ENCODE data around the gene MAN1A2. TPM values are rescaled to one million over a fixed set of nuclear protein-coding genes. Genes with fewer than 3 reads are reported as not detected.

The MAN1A2 gene
- polyA plus RNA-seq, 3 donors = 4.0 to 10.5 (median 7.2) TPM

DNA sequence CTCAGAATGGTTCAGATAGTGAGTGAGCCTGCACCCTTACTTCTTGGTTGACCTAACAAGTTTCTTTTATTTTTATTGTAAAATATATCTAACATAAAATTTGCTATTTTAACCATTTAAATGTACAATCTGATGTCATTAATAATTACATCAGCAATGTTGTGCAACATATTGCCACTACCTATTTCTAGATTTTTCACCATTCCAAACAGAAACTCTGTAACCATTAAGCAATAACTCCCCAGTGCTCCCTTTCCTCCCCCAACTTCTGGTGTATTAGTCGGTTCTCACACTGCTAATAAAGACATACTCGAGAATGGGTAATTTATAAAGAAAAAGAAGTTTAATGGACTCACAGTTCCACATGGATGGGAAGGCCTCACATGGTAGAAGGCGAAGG lies 162.4 kb downstream of the MAN1A2 start:
- no CpG with 5 or more reads among the region's 3 CpGs for WGBS (ENCODE audit: insufficient coverage)
- DNase-seq = no peak
- no peak overlapping the region for H3K27ac Mint-ChIP-seq

DNA sequence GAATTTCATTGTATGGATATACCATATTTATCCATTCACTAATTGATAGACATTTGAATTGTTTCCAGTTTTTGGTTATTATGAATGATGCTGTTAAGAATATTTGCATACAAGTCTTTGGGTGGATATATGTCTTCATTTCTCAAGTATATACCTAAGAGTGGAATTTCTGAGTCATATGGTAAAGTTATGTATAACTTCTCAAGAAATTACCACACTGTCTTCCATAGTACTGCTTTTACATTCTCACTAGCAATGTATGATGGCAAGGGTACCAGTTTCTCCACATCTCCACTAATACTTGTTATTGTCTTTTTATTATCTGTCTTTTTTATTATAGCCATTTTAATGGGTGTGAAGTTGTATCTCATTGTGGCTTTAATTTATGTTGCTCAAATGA lies 164.0 kb downstream of the MAN1A2 start:
- intact Hi-C loops (cut with micrococcal nuclease) = no loop called here
- no peak overlapping the region for H3K27ac ChIP-seq (ENCODE audit: low read depth in 1 of 2, low read length in 2 of 2)

More for the DNA sequence above, 162.4 kb downstream of the MAN1A2 start:
- Mint-ChIP-seq H3K4me3 (no peak overlapping the region), H3K4me1 (peaks cover 2% of the 10 kb centered on the region), H3K36me3 (peaks cover 0 to 7% of the 10 kb centered on the region in 2 donors), H3K9me3 (peaks cover 0 to 3% (median 0%) of the 10 kb centered on the region in 7 donors), H3K27me3 (ENCODE audit: low read depth in 3 of 3) (no peaks in the 10 kb centered on the region)
- TF ChIP-seq, protein P1, sequence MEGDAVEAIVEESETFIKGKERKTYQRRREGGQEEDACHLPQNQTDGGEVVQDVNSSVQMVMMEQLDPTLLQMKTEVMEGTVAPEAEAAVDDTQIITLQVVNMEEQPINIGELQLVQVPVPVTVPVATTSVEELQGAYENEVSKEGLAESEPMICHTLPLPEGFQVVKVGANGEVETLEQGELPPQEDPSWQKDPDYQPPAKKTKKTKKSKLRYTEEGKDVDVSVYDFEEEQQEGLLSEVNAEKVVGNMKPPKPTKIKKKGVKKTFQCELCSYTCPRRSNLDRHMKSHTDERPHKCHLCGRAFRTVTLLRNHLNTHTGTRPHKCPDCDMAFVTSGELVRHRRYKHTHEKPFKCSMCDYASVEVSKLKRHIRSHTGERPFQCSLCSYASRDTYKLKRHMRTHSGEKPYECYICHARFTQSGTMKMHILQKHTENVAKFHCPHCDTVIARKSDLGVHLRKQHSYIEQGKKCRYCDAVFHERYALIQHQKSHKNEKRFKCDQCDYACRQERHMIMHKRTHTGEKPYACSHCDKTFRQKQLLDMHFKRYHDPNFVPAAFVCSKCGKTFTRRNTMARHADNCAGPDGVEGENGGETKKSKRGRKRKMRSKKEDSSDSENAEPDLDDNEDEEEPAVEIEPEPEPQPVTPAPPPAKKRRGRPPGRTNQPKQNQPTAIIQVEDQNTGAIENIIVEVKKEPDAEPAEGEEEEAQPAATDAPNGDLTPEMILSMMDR (IDR thresholded peaks at IDR 0.05) = no peak
- Histone ChIP-seq H3K4me2 (replicated peaks; ENCODE audit: extremely low read depth, low read length, poor library complexity, severe bottlenecking) (no peak overlapping the region), H3K27me3 (ENCODE audit: control insufficient read depth in 2 of 2, insufficient read depth in 2 of 2, low read length in 2 of 2) (no peaks in the 10 kb centered on the region), H4K20me1 (ENCODE audit: insufficient read depth, low read length) (no peaks in the 10 kb centered on the region), H3K79me2 (ENCODE audit: insufficient read depth, low read length) (no peaks in the 10 kb centered on the region), H2AFZ (ENCODE audit: insufficient read depth, low read depth, low read length, poor library complexity, severe bottlenecking) (no peak overlapping the region), H3K4me3 (replicated peaks in 1 of 3; ENCODE audit: low read depth in 2 of 3, low read length in 3 of 3) (no peak overlapping the region), H3K36me3 (replicated peaks in 1 of 2; ENCODE audit: control insufficient read depth in 1 of 2, insufficient read depth in 2 of 2, low read length in 2 of 2) (no peaks in the 10 kb centered on the region), H3K9me3 (replicated peaks in 1 of 2; ENCODE audit: control insufficient read depth in 1 of 2, insufficient read depth in 1 of 2, low read length in 2 of 2) (no peaks in the 10 kb centered on the region), H3K27ac (ENCODE audit: low read depth in 1 of 2, low read length in 2 of 2) (no peak overlapping the region), H3K4me1 (ENCODE audit: control insufficient read depth in 1 of 2, insufficient read depth in 2 of 2, low read length in 2 of 2) (no peaks in the 10 kb centered on the region), H3K9ac (ENCODE audit: insufficient read depth, low read length, poor library complexity, severe bottlenecking) (no peak overlapping the region)
- intact Hi-C loops (cut with micrococcal nuclease) = no loop called here

More for the DNA sequence above, 164.0 kb downstream of the MAN1A2 start:
- Histone ChIP-seq H3K4me3 (replicated peaks in 1 of 3; ENCODE audit: low read depth in 2 of 3, low read length in 3 of 3) (no peak overlapping the region), H3K4me1 (ENCODE audit: control insufficient read depth in 1 of 2, insufficient read depth in 2 of 2, low read length in 2 of 2) (no peaks in the 10 kb centered on the region), H3K27me3 (ENCODE audit: control insufficient read depth in 2 of 2, insufficient read depth in 2 of 2, low read length in 2 of 2) (no peaks in the 10 kb centered on the region), H2AFZ (ENCODE audit: insufficient read depth, low read depth, low read length, poor library complexity, severe bottlenecking) (no peak overlapping the region), H3K9me3 (replicated peaks in 1 of 2; ENCODE audit: control insufficient read depth in 1 of 2, insufficient read depth in 1 of 2, low read length in 2 of 2) (no peaks in the 10 kb centered on the region), H3K4me2 (replicated peaks; ENCODE audit: extremely low read depth, low read length, poor library complexity, severe bottlenecking) (no peak overlapping the region), H3K79me2 (ENCODE audit: insufficient read depth, low read length) (no peaks in the 10 kb centered on the region), H4K20me1 (ENCODE audit: insufficient read depth, low read length) (no peaks in the 10 kb centered on the region), H3K9ac (ENCODE audit: insufficient read depth, low read length, poor library complexity, severe bottlenecking) (no peak overlapping the region), H3K36me3 (replicated peaks in 1 of 2; ENCODE audit: control insufficient read depth in 1 of 2, insufficient read depth in 2 of 2, low read length in 2 of 2) (no peaks in the 10 kb centered on the region)
- Mint-ChIP-seq H3K27ac (no peak overlapping the region), H3K36me3 (peaks cover 0 to 1% of the 10 kb centered on the region in 2 donors), H3K4me3 (no peak overlapping the region), H3K4me1 (peaks cover 3% of the 10 kb centered on the region), H3K27me3 (ENCODE audit: low read depth in 3 of 3) (no peaks in the 10 kb centered on the region), H3K9me3 (peaks cover 0 to 3% (median 0%) of the 10 kb centered on the region in 7 donors)
- no peak for DNase-seq
- TF ChIP-seq, protein P1 (IDR thresholded peaks at IDR 0.05) = no peak
